Ishikawa (cell line): Measurements from ENCODE around the gene GDI2.

ENCODE experiments used
- CEBPB ChIP-seq: IDR thresholded peaks from 2 replicates; pipeline ENCODE4 v1.6.1; 2012
- CREB1 ChIP-seq: IDR thresholded peaks from 2 replicates; pipeline ENCODE4 v1.6.1; 2012; ENCODE audit warnings: low read depth
- EGR1 ChIP-seq: IDR thresholded peaks from 2 replicates; pipeline ENCODE4 v1.6.1; 2012
- EP300 ChIP-seq: IDR thresholded peaks from 2 replicates; pipeline ENCODE4 v1.6.1; 2012; ENCODE audit warnings: borderline replicate concordance
- FOXM1 ChIP-seq: IDR thresholded peaks from 2 replicates; pipeline ENCODE4 v1.6.1; 2012; ENCODE audit warnings: low read depth, borderline replicate concordance
- MAX ChIP-seq: IDR thresholded peaks from 2 replicates; pipeline ENCODE4 v1.6.1; 2012
- NFIC ChIP-seq: IDR thresholded peaks from 2 replicates; pipeline ENCODE4 v1.6.1; 2012
- RAD21 ChIP-seq: IDR thresholded peaks from 2 replicates; pipeline ENCODE4 v1.6.1; 2012; ENCODE audit warnings: low read depth
- REST ChIP-seq: IDR thresholded peaks from 2 replicates; pipeline ENCODE4 v1.6.1; 2012; ENCODE audit warnings: low read depth, mild to moderate bottlenecking
- TAF1 ChIP-seq: IDR thresholded peaks from 2 replicates; pipeline ENCODE4 v1.6.1; 2012; ENCODE audit warnings: low read depth, mild to moderate bottlenecking
- TCF12 ChIP-seq: IDR thresholded peaks from 2 replicates; pipeline ENCODE4 v1.6.1; 2012; ENCODE audit warnings: low read depth
- TEAD4 ChIP-seq: IDR thresholded peaks from 2 replicates; pipeline ENCODE4 v1.6.1; 2012
- USF1 ChIP-seq: IDR thresholded peaks from 2 replicates; pipeline ENCODE4 v1.6.1; 2012
- YY1 ChIP-seq: IDR thresholded peaks from 2 replicates; pipeline ENCODE4 v1.6.1; 2012; ENCODE audit warnings: low read depth
- ZBTB7A ChIP-seq: IDR thresholded peaks from 2 replicates; pipeline ENCODE4 v1.6.1; 2012; ENCODE audit warnings: low read depth

GDI2 gene

GRCh38 chr10:5835446-5836095 is 22.3 kb upstream of the GDI2 start:
- TF ChIP-seq EP300 (no peak), FOXM1 (no peak), TEAD4 (no peak), TCF12 (no peak), ZBTB7A (no peak), REST (no peak)

DNA sequence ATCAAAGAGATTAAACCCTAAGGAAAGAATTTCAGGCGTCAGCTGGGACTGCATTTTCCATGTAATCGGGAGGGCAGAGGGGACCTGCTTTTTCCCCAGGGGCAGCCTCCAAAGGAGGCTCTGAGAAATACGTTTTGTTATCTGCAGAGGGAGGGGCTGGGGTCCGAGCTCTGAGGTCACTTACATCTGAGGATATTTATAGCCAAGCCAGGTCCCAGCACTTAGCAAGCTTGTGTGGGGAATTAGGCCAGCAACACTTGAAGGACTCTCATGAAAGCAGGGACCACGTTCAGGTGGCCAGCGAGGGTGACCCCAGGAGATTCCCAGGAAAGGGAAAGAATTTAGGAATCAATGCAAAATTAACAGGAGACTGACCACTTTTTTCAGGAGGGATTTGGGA is 20.6 kb upstream of the GDI2 start:
- TF ChIP-seq EP300 (no peak), EGR1 (no peak), CEBPB (no peak), MAX (no peak), TCF12 (no peak), NFIC (no peak), YY1 (no peak), FOXM1 (no peak), CREB1 (no peak), USF1 (no peak), REST (no peak), TEAD4 (no peak), TAF1 (no peak), ZBTB7A (no peak), RAD21 (no peak)

- TF ChIP-seq TEAD4 (no peak), EP300 (no peak), RAD21 (no peak), EGR1 (no peak), YY1 (no peak), REST (no peak), USF1 (no peak), NFIC (no peak), CREB1 (no peak), CEBPB (no peak), TAF1 (no peak), TCF12 (no peak), FOXM1 (no peak), ZBTB7A (no peak)
Measured at GRCh38 chr10:5832946-5833345, 19.7 kb upstream of the GDI2 start.

- no peak for TF ChIP-seq RAD21
- TF ChIP-seq YY1 = no peak
- no peak for TF ChIP-seq CEBPB
- no peak for TF ChIP-seq FOXM1
- TF ChIP-seq NFIC = no peak
- no peak for TF ChIP-seq TEAD4
- no peak for TF ChIP-seq EGR1
- no peak for TF ChIP-seq MAX
- TF ChIP-seq TCF12 = no peak
Measured at GRCh38 chr10:5831446-5831782, 18.2 kb upstream of the GDI2 start.
